ENCODE measurements around the gene PIGK. TPM values are rescaled to one million over a fixed set of nuclear protein-coding genes. Genes with fewer than 3 reads are reported as not detected.

PIGK gene
- total and polyA plus RNA-seq, 2 of the 4 experiments (the other 2 are of a cell fraction) = 15.6 to 21.2 TPM

DNA sequence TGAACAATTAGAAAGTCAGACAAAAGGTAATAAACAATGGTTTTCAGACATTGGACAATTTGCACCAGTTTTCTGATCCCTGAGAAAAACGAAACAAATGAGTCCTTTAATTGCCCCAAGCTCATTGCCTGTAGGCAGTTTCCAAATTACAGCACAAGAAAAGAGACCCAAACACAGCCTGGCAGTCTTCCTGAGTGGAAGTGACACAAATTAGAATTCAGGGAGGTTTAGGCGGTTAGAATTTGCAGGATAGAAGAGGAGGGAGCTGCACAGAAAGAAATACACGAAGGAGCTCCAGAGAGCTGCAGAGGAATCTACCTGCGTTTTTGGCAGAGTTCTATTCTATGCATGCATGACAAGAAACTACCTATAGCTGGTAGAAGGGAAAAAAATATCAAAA, 115.7 kb downstream of the PIGK start:
- Histone ChIP-seq H2BK120ac (ENCODE audit: low read depth, low read length) (no peak overlapping the region), H2BK5ac (ENCODE audit: low read depth, low read length, poor library complexity, severe bottlenecking) (no peak overlapping the region), H3K79me1 (ENCODE audit: low read depth in 1 of 2, low read length in 2 of 2) (no peaks in the 10 kb centered on the region), H3K4me3 (ENCODE audit: insufficient read depth, low read depth, low read length) (no peak overlapping the region), H3K4ac (ENCODE audit: low read depth, low read length) (no peak overlapping the region), H3K27me3 (ENCODE audit: control insufficient read depth, insufficient read depth, low read length) (no peaks in the 10 kb centered on the region), H4K5ac (ENCODE audit: low read depth, low read length) (no peak overlapping the region), H3K36me3 (ENCODE audit: control insufficient read depth, insufficient read depth, low read length) (no peaks in the 10 kb centered on the region), H3K9me1 (ENCODE audit: insufficient read depth, low read length) (no peaks in the 10 kb centered on the region), H2AK5ac (ENCODE audit: low read depth, low read length) (no peak overlapping the region), H3K4me2 (ENCODE audit: low read depth, low read length) (no peak overlapping the region), H3K56ac (ENCODE audit: extremely low read depth, insufficient read depth, low read length) (no peak overlapping the region), H4K91ac (ENCODE audit: insufficient read depth, low read depth, low read length) (no peak overlapping the region), H3K18ac (ENCODE audit: low read depth, low read length) (no peak overlapping the region), H2AFZ (replicated peaks; ENCODE audit: low read length, poor library complexity) (no peak overlapping the region), H3K9me3 (ENCODE audit: control insufficient read depth, insufficient read depth, low read length) (no peaks in the 10 kb centered on the region), H4K8ac (ENCODE audit: low read depth in 2 of 2, low read length in 2 of 2) (no peak overlapping the region), H2BK20ac (ENCODE audit: low read depth, low read length) (no peak overlapping the region), H3K9ac (ENCODE audit: low read depth, low read length) (no peak overlapping the region), H3K4me1 (ENCODE audit: control insufficient read depth, insufficient read depth, low read length) (no peaks in the 10 kb centered on the region), H2AK9ac (replicated peaks; ENCODE audit: low read depth, low read length, poor library complexity) (no peak overlapping the region), H4K20me1 (ENCODE audit: insufficient read depth, low read length) (no peaks in the 10 kb centered on the region), H2BK15ac (ENCODE audit: low read depth, low read length) (no peak overlapping the region), H3K14ac (replicated peaks; ENCODE audit: low read depth, low read length) (no peak overlapping the region), H3K27ac (ENCODE audit: insufficient read depth, low read length) (no peak overlapping the region), H3K23ac (ENCODE audit: low read depth, low read length) (no peak overlapping the region)
- WGBS, 2 experiments (ENCODE audit: extremely low coverage in 2 of 2, insufficient read length in 1 of 2) = no CpG with 5 or more reads among the region's 4 CpGs
- ATAC-seq (ENCODE audit: low read depth) (no peak), DNase-seq (no peak)
- BruUV-seq (replicated peaks) = no TSS peak
- intact Hi-C loops (cut with micrococcal nuclease) = no loop called here
- TF ChIP-seq CEBPB (IDR thresholded peaks at IDR 0.05; ENCODE audit: low read depth, low read length) = no peak
- TF ChIP-seq FOS (IDR thresholded peaks at IDR 0.05; ENCODE audit: low read depth, low read length) = no peak
- no peak for TF ChIP-seq MAFK (IDR thresholded peaks at IDR 0.05; ENCODE audit: low read depth, low read length)
- TF ChIP-seq POLR2A (IDR thresholded peaks at IDR 0.05; ENCODE audit: low read depth, low read length) = no peak
- no peak for TF ChIP-seq RCOR1 (IDR thresholded peaks at IDR 0.05; ENCODE audit: insufficient replicate concordance, low read length)
- TF ChIP-seq, protein P1, sequence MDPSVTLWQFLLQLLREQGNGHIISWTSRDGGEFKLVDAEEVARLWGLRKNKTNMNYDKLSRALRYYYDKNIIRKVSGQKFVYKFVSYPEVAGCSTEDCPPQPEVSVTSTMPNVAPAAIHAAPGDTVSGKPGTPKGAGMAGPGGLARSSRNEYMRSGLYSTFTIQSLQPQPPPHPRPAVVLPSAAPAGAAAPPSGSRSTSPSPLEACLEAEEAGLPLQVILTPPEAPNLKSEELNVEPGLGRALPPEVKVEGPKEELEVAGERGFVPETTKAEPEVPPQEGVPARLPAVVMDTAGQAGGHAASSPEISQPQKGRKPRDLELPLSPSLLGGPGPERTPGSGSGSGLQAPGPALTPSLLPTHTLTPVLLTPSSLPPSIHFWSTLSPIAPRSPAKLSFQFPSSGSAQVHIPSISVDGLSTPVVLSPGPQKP (IDR thresholded peaks at IDR 0.05; ENCODE audit: borderline replicate concordance, low read depth, low read length) = no peak
- no peak for TF ChIP-seq SMC3 (IDR thresholded peaks at IDR 0.05; ENCODE audit: low read depth, low read length)
- no peak for TF ChIP-seq CHD1 (IDR thresholded peaks at IDR 0.05; ENCODE audit: low read depth, low read length)
- no peak for TF ChIP-seq MAZ (IDR thresholded peaks at IDR 0.05; ENCODE audit: borderline replicate concordance, low read depth, low read length)
- TF ChIP-seq, protein P2, sequence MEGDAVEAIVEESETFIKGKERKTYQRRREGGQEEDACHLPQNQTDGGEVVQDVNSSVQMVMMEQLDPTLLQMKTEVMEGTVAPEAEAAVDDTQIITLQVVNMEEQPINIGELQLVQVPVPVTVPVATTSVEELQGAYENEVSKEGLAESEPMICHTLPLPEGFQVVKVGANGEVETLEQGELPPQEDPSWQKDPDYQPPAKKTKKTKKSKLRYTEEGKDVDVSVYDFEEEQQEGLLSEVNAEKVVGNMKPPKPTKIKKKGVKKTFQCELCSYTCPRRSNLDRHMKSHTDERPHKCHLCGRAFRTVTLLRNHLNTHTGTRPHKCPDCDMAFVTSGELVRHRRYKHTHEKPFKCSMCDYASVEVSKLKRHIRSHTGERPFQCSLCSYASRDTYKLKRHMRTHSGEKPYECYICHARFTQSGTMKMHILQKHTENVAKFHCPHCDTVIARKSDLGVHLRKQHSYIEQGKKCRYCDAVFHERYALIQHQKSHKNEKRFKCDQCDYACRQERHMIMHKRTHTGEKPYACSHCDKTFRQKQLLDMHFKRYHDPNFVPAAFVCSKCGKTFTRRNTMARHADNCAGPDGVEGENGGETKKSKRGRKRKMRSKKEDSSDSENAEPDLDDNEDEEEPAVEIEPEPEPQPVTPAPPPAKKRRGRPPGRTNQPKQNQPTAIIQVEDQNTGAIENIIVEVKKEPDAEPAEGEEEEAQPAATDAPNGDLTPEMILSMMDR (conservative IDR thresholded peaks at IDR 0.05; ENCODE audit: low read depth, low read length) = no peak
- no peak for TF ChIP-seq NFE2L2 (IDR thresholded peaks at IDR 0.05; ENCODE audit: low read depth, low read length)
- no peak for TF ChIP-seq MXI1 (IDR thresholded peaks at IDR 0.05; ENCODE audit: borderline replicate concordance, low read depth, low read length)
- TF ChIP-seq RFX5 (IDR thresholded peaks at IDR 0.05; ENCODE audit: low read depth, low read length) = no peak
- TF ChIP-seq BHLHE40 (IDR thresholded peaks at IDR 0.05; ENCODE audit: low read depth, low read length) = no peak
- no peak for TF ChIP-seq RAD21 (IDR thresholded peaks at IDR 0.05; ENCODE audit: low read length)
- TF ChIP-seq, protein P3, sequence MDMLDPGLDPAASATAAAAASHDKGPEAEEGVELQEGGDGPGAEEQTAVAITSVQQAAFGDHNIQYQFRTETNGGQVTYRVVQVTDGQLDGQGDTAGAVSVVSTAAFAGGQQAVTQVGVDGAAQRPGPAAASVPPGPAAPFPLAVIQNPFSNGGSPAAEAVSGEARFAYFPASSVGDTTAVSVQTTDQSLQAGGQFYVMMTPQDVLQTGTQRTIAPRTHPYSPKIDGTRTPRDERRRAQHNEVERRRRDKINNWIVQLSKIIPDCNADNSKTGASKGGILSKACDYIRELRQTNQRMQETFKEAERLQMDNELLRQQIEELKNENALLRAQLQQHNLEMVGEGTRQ (IDR thresholded peaks at IDR 0.05; ENCODE audit: low read depth, low read length) = no peak
- dilution Hi-C loops (cut with HindIII; ENCODE audit: low sequenced_read_pairs, unreplicated experiment) = no loop called here
- ChIA-PET POLR2A (ENCODE audit: unreplicated experiment) (no interaction called here), CTCF (no interaction called here)
- in situ Hi-C loops (cut with MboI; ENCODE audit: low sequenced_read_pairs) = no loop called here

Data from IMR-90 (cell line).